ENCODE data around the gene ADAMTS17.

DNA sequence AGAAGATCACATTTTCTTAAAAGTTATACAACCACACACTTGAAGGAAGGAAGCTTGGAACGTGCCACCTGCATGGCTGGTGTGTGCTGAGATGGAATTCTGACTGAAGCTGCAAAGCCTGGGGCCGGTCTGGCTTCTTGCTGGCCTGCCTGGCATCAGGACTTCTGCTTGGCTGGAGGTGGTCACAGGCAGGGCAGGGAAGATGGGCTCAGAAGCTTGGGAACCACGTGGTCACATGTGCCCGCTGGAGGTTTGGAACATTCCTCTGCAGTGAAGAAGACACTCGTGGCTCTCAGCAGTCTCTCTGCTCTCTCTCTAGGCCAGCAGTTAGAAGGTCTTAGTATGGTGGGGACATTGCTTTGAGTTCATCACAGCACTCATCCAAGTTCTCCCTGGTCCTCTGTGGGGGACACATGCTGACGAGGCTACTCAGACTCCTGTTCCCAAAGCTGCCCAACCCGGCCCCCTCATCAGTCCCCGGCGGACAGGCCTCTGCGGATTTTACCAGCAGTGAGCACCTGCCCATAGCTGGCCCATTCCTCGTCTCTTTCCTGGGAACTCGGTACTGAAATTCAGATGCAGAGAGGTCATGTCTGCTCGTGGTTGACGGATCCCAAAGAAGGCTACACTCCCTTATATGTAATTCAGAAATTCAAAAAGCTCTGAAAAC is 229.0 kb downstream of the ADAMTS17 start:
- no peak for TF ChIP-seq RORB (CRISPR knock-in tag; IDR thresholded peaks at IDR 0.05)
- TF ChIP-seq, protein P1, sequence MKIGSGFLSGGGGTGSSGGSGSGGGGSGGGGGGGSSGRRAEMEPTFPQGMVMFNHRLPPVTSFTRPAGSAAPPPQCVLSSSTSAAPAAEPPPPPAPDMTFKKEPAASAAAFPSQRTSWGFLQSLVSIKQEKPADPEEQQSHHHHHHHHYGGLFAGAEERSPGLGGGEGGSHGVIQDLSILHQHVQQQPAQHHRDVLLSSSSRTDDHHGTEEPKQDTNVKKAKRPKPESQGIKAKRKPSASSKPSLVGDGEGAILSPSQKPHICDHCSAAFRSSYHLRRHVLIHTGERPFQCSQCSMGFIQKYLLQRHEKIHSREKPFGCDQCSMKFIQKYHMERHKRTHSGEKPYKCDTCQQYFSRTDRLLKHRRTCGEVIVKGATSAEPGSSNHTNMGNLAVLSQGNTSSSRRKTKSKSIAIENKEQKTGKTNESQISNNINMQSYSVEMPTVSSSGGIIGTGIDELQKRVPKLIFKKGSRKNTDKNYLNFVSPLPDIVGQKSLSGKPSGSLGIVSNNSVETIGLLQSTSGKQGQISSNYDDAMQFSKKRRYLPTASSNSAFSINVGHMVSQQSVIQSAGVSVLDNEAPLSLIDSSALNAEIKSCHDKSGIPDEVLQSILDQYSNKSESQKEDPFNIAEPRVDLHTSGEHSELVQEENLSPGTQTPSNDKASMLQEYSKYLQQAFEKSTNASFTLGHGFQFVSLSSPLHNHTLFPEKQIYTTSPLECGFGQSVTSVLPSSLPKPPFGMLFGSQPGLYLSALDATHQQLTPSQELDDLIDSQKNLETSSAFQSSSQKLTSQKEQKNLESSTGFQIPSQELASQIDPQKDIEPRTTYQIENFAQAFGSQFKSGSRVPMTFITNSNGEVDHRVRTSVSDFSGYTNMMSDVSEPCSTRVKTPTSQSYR (CRISPR knock-in tag; IDR thresholded peaks at IDR 0.05): no peak
- no peak for TF ChIP-seq CBFB (CRISPR knock-in tag; IDR thresholded peaks at IDR 0.05; ENCODE audit: low read depth)
- TF ChIP-seq ZNF263 (CRISPR knock-in tag; IDR thresholded peaks at IDR 0.05; ENCODE audit: low read depth): no peak
- TF ChIP-seq, protein P2, sequence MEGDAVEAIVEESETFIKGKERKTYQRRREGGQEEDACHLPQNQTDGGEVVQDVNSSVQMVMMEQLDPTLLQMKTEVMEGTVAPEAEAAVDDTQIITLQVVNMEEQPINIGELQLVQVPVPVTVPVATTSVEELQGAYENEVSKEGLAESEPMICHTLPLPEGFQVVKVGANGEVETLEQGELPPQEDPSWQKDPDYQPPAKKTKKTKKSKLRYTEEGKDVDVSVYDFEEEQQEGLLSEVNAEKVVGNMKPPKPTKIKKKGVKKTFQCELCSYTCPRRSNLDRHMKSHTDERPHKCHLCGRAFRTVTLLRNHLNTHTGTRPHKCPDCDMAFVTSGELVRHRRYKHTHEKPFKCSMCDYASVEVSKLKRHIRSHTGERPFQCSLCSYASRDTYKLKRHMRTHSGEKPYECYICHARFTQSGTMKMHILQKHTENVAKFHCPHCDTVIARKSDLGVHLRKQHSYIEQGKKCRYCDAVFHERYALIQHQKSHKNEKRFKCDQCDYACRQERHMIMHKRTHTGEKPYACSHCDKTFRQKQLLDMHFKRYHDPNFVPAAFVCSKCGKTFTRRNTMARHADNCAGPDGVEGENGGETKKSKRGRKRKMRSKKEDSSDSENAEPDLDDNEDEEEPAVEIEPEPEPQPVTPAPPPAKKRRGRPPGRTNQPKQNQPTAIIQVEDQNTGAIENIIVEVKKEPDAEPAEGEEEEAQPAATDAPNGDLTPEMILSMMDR (IDR thresholded peaks at IDR 0.05): no peak
- no peak for TF ChIP-seq SMAD4 (CRISPR knock-in tag; IDR thresholded peaks at IDR 0.05)
- TF ChIP-seq NFE2L1 (CRISPR knock-in tag; IDR thresholded peaks at IDR 0.05): no peak
- no peak for TF ChIP-seq ZBTB21 (CRISPR knock-in tag; IDR thresholded peaks at IDR 0.05; ENCODE audit: borderline replicate concordance)
- TF ChIP-seq, protein P3, sequence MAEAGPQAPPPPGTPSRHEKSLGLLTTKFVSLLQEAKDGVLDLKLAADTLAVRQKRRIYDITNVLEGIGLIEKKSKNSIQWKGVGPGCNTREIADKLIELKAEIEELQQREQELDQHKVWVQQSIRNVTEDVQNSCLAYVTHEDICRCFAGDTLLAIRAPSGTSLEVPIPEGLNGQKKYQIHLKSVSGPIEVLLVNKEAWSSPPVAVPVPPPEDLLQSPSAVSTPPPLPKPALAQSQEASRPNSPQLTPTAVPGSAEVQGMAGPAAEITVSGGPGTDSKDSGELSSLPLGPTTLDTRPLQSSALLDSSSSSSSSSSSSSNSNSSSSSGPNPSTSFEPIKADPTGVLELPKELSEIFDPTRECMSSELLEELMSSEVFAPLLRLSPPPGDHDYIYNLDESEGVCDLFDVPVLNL (CRISPR knock-in tag; IDR thresholded peaks at IDR 0.05; ENCODE audit: borderline replicate concordance, low read depth): no peak
- no peak for TF ChIP-seq NFYB (CRISPR knock-in tag; conservative IDR thresholded peaks at IDR 0.05; ENCODE audit: low read depth)
- TF ChIP-seq, protein P4, sequence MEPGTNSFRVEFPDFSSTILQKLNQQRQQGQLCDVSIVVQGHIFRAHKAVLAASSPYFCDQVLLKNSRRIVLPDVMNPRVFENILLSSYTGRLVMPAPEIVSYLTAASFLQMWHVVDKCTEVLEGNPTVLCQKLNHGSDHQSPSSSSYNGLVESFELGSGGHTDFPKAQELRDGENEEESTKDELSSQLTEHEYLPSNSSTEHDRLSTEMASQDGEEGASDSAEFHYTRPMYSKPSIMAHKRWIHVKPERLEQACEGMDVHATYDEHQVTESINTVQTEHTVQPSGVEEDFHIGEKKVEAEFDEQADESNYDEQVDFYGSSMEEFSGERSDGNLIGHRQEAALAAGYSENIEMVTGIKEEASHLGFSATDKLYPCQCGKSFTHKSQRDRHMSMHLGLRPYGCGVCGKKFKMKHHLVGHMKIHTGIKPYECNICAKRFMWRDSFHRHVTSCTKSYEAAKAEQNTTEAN (CRISPR knock-in tag; IDR thresholded peaks at IDR 0.05): no peak
- TF ChIP-seq MXD4 (CRISPR knock-in tag; IDR thresholded peaks at IDR 0.05; ENCODE audit: borderline replicate concordance): no peak
